Measurements from ENCODE around the gene SLC25A39.

DNA sequence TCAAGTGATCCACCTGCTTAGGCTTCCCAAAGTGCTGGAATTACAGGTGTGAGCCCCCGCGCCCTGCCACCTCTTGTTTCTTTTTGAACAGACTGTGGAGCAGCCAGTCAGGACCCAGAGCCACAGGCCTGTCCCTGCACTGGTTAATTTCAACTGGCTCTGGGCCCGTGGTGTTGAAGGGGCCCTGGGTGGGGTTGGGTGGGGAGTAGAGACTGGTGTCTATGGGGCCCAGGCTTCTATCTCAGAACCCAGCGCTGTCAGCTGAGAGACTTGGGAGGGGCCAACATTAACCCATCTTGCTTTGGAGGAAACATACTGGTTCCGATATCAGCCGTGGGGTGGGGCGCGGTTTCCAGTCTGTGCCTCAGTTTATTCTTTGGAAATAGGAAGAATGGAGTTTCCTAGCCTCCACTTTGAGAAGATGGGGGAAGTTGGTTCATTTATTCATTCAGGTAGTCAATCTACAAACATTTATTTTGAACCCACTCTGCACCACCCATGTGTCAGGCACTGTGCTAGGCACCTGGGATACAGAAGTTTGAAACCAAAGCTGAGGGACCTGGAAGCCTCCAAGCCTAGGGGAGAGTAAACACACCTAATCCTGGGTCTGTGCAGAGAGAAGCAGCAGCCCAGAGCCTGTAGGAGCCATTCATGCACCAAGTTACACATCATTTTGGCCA lies 41.1 kb downstream of the SLC25A39 start:
- TF ChIP-seq POLR2A (IDR thresholded peaks at IDR 0.05) (no peak), POLR2AphosphoS5 (IDR thresholded peaks at IDR 0.05) (no peak)
- TF ChIP-seq, protein P1, sequence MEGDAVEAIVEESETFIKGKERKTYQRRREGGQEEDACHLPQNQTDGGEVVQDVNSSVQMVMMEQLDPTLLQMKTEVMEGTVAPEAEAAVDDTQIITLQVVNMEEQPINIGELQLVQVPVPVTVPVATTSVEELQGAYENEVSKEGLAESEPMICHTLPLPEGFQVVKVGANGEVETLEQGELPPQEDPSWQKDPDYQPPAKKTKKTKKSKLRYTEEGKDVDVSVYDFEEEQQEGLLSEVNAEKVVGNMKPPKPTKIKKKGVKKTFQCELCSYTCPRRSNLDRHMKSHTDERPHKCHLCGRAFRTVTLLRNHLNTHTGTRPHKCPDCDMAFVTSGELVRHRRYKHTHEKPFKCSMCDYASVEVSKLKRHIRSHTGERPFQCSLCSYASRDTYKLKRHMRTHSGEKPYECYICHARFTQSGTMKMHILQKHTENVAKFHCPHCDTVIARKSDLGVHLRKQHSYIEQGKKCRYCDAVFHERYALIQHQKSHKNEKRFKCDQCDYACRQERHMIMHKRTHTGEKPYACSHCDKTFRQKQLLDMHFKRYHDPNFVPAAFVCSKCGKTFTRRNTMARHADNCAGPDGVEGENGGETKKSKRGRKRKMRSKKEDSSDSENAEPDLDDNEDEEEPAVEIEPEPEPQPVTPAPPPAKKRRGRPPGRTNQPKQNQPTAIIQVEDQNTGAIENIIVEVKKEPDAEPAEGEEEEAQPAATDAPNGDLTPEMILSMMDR (IDR thresholded peaks at IDR 0.05): no peak
